Measurements from ENCODE around the gene CATSPERE. TPM values are rescaled to one million over a fixed set of nuclear protein-coding genes. Genes with fewer than 3 reads are reported as not detected.

The CATSPERE gene, protein sequence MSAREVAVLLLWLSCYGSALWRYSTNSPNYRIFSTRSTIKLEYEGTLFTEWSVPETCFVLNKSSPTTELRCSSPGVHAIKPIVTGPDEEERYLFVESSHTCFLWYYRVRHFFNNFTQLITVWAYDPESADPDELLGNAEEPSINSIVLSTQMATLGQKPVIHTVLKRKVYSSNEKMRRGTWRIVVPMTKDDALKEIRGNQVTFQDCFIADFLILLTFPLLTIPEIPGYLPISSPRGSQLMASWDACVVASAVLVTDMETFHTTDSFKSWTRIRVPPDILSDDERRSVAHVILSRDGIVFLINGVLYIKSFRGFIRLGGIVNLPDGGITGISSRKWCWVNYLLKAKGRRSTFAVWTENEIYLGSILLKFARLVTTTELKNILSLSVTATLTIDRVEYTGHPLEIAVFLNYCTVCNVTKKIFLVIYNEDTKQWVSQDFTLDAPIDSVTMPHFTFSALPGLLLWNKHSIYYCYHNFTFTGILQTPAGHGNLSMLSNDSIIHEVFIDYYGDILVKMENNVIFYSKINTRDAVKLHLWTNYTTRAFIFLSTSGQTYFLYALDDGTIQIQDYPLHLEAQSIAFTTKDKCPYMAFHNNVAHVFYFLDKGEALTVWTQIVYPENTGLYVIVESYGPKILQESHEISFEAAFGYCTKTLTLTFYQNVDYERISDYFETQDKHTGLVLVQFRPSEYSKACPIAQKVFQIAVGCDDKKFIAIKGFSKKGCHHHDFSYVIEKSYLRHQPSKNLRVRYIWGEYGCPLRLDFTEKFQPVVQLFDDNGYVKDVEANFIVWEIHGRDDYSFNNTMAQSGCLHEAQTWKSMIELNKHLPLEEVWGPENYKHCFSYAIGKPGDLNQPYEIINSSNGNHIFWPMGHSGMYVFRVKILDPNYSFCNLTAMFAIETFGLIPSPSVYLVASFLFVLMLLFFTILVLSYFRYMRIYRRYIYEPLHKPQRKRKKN
- total RNA-seq (2021; fragmentation: NEBNext Ultra II Directional; extraction: Animal tissue kit (Norgen Biotek cat#: 25700)): 0.27 and 0.45 TPM in 2 replicates
- 0.05 and 0.17 TPM in 2 replicates for polyA plus RNA-seq (2011; rRNA removed)
- 0.09 TPM for polyA plus RNA-seq (2011; cell fraction: cytosol; rRNA removed)
- polyA plus RNA-seq (2011; cell fraction: nucleus; rRNA removed): 0.07 TPM
- polyA plus RNA-seq (2012, experiment 1 of 2): 0.08 to 0.17 TPM (median 0.17 TPM) in 3 of 4 replicates, not detected in the other
- polyA plus RNA-seq (2012, experiment 2 of 2): not detected
- polyA plus RNA-seq (2013, experiment 1 of 2): 0.04 TPM
- 0.11 TPM for polyA plus RNA-seq (2013, experiment 2 of 2)
- 0.49 TPM in 1 of 2 replicates, not detected in the other for polyA minus RNA-seq (2011; rRNA and poly(A)+ RNA removed)
- polyA minus RNA-seq (2011; cell fraction: cytosol; rRNA and poly(A)+ RNA removed): not detected
- polyA minus RNA-seq (2011; cell fraction: nucleus; rRNA and poly(A)+ RNA removed): 0.70 TPM
- long read RNA-seq, experiment 1: 0 reads
- long read RNA-seq, experiment 2: 0 reads

GRCh38 chr1:244461245-244462071, at the start of gene CATSPERE:
CATSPERE (plus strand) TSS chr1:244461273; CDS start chr1:244461430, 157 bp downstream.
- 16% methylated on average over 60 of the region's 61 CpGs; no CpG with 5 or more reads in 1 of the 2 experiments for WGBS, 2 experiments (ENCODE audit: extremely low coverage in 1 of 2, insufficient coverage in 1 of 2, insufficient read length in 1 of 2, insufficient replicate concordance in 2 of 2, low coverage in 1 of 2, low lambda C conversion rate in 2 of 2, missing lambda C conversion rate in 1 of 2)
- no peak within 1 kb of the TSS for H2BK15ac ChIP-seq (ENCODE audit: low read length)
- peak within 1 kb of the TSS; percentile 98 for H3K4ac ChIP-seq (replicated peaks; ENCODE audit: insufficient read length, low read depth, low read length)
- peak within 1 kb of the TSS; percentile 53; the same call in 1 of the 2 replicates for H2AK5ac ChIP-seq (ENCODE audit: low read depth, low read length)
- peak within 1 kb of the TSS; percentile 97 for H4K8ac ChIP-seq (ENCODE audit: extremely low read depth, insufficient read depth, low read length)
- H2BK5ac ChIP-seq (ENCODE audit: low read depth, low read length): peak within 1 kb of the TSS; percentile 95
- H2BK20ac ChIP-seq (ENCODE audit: low read length): peak within 1 kb of the TSS; percentile 80; the same call in 1 of the 2 replicates
- no peaks in the 10 kb centered on the region for H4K20me1 ChIP-seq (replicated peaks in 1 of 2; ENCODE audit: control insufficient read depth in 1 of 2, insufficient read depth in 2 of 2, low read length in 2 of 2)
- no peaks in the 10 kb centered on the region for H3K79me1 ChIP-seq (ENCODE audit: low read depth, low read length)
- H3K23ac ChIP-seq (ENCODE audit: insufficient read length): no peak within 1 kb of the TSS
- no peaks in the 10 kb centered on the region for H3K36me3 ChIP-seq (ENCODE audit: control insufficient read depth in 2 of 4, insufficient read depth in 4 of 4, low read length in 3 of 4)
- H4K91ac ChIP-seq (replicated peaks; ENCODE audit: insufficient read length, low read length): peak within 1 kb of the TSS; percentile 97
- no peaks in the 10 kb centered on the region for H3K9me3 ChIP-seq (ENCODE audit: insufficient read depth in 2 of 2, low read depth in 1 of 2, low read length in 1 of 2)
- peak within 1 kb of the TSS; percentile 83 to 92 for H3K4me2 ChIP-seq (ENCODE audit: insufficient read depth in 1 of 2, low read depth in 2 of 2, low read length in 2 of 2)
- H3K4me3 ChIP-seq (ENCODE audit: extremely low read depth in 1 of 4, insufficient read depth in 2 of 4, low read depth in 3 of 4, low read length in 4 of 4): peak within 1 kb of the TSS; percentile 59 to 72 (median 68)
- peak within 1 kb of the TSS; percentile 98 for H2AFZ ChIP-seq (ENCODE audit: low read length)
- no peaks in the 10 kb centered on the region for H3K79me2 ChIP-seq (ENCODE audit: control insufficient read depth in 1 of 2, insufficient read depth in 2 of 2, low read length in 2 of 2)
- H3K18ac ChIP-seq (ENCODE audit: extremely low read depth, low read length): peak within 1 kb of the TSS; percentile 98
- H3K56ac ChIP-seq (replicated peaks; ENCODE audit: insufficient read length, low read depth, low read length): peak within 1 kb of the TSS; percentile 84
- no peak within 1 kb of the TSS for H3K14ac ChIP-seq (ENCODE audit: insufficient read length)
- POLR2A ChIA-PET (ENCODE audit: partially characterized antibody): interaction anchor here (0.7 to 2.4 kb wide), 11 partner anchors 9 to 391 kb away, joined by 3 to 11 read pairs (median 5); partner anchors contain the start of gene COX20
- H3K27ac ChIP-seq (ENCODE audit: low read depth, low read length): peak within 1 kb of the TSS; percentile 90
- peaks cover 5% of the 10 kb centered on the region; the same call in 1 of the 2 replicates for H3K23me2 ChIP-seq (ENCODE audit: low read depth, low read length)
- peaks cover 0 to 4% (median 1%) of the 10 kb centered on the region in 4 experiments; a peak in 3 of 7 replicates for H3K4me1 ChIP-seq (replicated peaks in 1 of 4; ENCODE audit: control insufficient read depth in 3 of 4, insufficient read depth in 4 of 4, low read length in 3 of 4)
- peak within 1 kb of the TSS; percentile 90 for H2BK12ac ChIP-seq (ENCODE audit: low read depth, low read length)
- FAIRE-seq (no peak), DNase-seq (ENCODE audit: low read depth in 1 of 2, low spot score in 2 of 2) (peak; percentile 73 to 89)
- H3K9ac ChIP-seq (replicated peaks in 1 of 4; ENCODE audit: extremely low read depth in 1 of 4, low read depth in 3 of 4, low read length in 3 of 4): peak within 1 kb of the TSS in 3 of 4 experiments; percentile 73 to 84 (median 82); a peak in 6 of 7 replicates
- peak within 1 kb of the TSS; percentile 93 for H4K5ac ChIP-seq (ENCODE audit: insufficient read length, low read depth, low read length)
- peak within 1 kb of the TSS; percentile 72 for H2BK120ac ChIP-seq (replicated peaks; ENCODE audit: low read depth, low read length)
- no peaks in the 10 kb centered on the region for H3K27me3 ChIP-seq (replicated peaks in 1 of 4; ENCODE audit: control insufficient read depth in 3 of 4, extremely low read depth in 1 of 4, insufficient read depth in 3 of 4, low read length in 3 of 4)
- CTCF ChIA-PET (ENCODE audit: partially characterized antibody): interaction anchor here (0.6 to 1.3 kb wide), 4 partner anchors 11 to 176 kb away, joined by 3 to 4 read pairs (median 4); no protein-coding TSS in a partner anchor
- TF ChIP-seq POU5F1 (IDR thresholded peaks at IDR 0.05; ENCODE audit: low read depth, low read length) (no peak), SUZ12 (IDR thresholded peaks at IDR 0.05; ENCODE audit: low read length) (no peak), TCF12 (IDR thresholded peaks at IDR 0.05; ENCODE audit: low read depth, low read length) (no peak)
- TF ChIP-seq, protein P1, sequence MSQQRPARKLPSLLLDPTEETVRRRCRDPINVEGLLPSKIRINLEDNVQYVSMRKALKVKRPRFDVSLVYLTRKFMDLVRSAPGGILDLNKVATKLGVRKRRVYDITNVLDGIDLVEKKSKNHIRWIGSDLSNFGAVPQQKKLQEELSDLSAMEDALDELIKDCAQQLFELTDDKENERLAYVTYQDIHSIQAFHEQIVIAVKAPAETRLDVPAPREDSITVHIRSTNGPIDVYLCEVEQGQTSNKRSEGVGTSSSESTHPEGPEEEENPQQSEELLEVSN (IDR thresholded peaks at IDR 0.05): peak; percentile 69
